ENCODE results near the gene AHR.

The AHR gene

DNA sequence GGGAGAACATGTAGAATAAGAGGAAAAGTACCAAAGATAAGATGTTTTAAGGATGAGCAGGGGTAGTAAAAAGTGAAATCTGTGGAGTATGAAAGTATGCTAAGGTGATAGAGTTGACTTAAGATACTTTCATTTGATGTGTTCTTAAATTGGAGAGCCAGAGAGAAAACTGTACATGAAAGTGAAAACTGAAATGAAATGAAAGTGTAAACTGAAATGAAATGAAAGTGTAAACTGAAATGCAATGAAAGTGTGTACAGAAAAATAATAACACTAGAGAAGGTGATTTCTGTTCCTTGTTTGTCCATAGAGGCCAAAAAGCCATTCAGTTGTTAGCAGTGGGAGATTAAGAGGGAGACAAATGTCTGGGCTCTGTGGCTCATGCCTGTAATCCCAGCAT, 17.5 kb downstream of the AHR start:
- Histone ChIP-seq H3K27me3 (ENCODE audit: insufficient read depth, low read length) (no peaks in the 10 kb centered on the region), H3K36me3 (ENCODE audit: insufficient read depth, low read length) (no peaks in the 10 kb centered on the region), H3K9me3 (ENCODE audit: low read length) (no peaks in the 10 kb centered on the region), H3F3A (ENCODE audit: insufficient read depth, low read length) (no peaks in the 10 kb centered on the region), H3K4me3 (ENCODE audit: low read depth, low read length, poor library complexity, severe bottlenecking) (no peak overlapping the region), H3K4me1 (ENCODE audit: insufficient read depth, low read length, severe bottlenecking) (no peaks in the 10 kb centered on the region), H3K79me2 (ENCODE audit: insufficient read depth, low read length) (no peaks in the 10 kb centered on the region), H3K9ac (ENCODE audit: low read length) (no peak overlapping the region), H3K27ac (ENCODE audit: low read depth, low read length, poor library complexity, severe bottlenecking) (no peak overlapping the region), H3K4me2 (ENCODE audit: low read length) (no peak overlapping the region), H4K20me1 (ENCODE audit: insufficient read depth, low read length) (no peaks in the 10 kb centered on the region), H3K9me2 (ENCODE audit: low read depth, low read length) (no peaks in the 10 kb centered on the region), H2AFZ (ENCODE audit: low read length) (no peak overlapping the region)
- TF ChIP-seq, protein P1, sequence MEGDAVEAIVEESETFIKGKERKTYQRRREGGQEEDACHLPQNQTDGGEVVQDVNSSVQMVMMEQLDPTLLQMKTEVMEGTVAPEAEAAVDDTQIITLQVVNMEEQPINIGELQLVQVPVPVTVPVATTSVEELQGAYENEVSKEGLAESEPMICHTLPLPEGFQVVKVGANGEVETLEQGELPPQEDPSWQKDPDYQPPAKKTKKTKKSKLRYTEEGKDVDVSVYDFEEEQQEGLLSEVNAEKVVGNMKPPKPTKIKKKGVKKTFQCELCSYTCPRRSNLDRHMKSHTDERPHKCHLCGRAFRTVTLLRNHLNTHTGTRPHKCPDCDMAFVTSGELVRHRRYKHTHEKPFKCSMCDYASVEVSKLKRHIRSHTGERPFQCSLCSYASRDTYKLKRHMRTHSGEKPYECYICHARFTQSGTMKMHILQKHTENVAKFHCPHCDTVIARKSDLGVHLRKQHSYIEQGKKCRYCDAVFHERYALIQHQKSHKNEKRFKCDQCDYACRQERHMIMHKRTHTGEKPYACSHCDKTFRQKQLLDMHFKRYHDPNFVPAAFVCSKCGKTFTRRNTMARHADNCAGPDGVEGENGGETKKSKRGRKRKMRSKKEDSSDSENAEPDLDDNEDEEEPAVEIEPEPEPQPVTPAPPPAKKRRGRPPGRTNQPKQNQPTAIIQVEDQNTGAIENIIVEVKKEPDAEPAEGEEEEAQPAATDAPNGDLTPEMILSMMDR (IDR thresholded peaks at IDR 0.05; ENCODE audit: low read length) = no peak
- TF ChIP-seq EZH2 (IDR thresholded peaks at IDR 0.05; ENCODE audit: borderline replicate concordance, low read length) = no peak

DNA sequence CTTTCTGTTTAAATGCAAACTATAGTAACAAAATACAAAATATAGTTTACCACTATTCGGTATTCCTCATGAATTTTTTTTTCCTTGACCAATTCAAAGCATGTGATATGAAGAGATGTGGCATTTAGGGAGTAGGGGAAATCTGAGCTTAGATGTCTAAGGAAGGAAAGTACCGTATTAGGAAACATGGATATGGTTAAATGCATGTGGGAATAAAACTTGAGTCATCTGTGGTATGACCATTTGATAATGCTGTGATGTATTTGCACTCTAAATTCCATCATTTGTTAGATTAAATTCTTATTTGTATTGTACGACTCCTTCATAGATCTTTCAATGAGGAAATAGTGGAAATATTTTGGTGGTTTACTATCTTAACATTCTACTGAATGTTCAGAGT, 19.7 kb downstream of the AHR start:
- Histone ChIP-seq H3K9me3 (ENCODE audit: low read length) (no peaks in the 10 kb centered on the region), H3K4me3 (ENCODE audit: low read depth, low read length, poor library complexity, severe bottlenecking) (no peak overlapping the region), H3F3A (ENCODE audit: insufficient read depth, low read length) (no peaks in the 10 kb centered on the region), H3K4me2 (ENCODE audit: low read length) (no peak overlapping the region), H2AFZ (ENCODE audit: low read length) (no peak overlapping the region), H3K27ac (ENCODE audit: low read depth, low read length, poor library complexity, severe bottlenecking) (no peak overlapping the region), H3K27me3 (ENCODE audit: insufficient read depth, low read length) (no peaks in the 10 kb centered on the region), H3K4me1 (ENCODE audit: insufficient read depth, low read length, severe bottlenecking) (no peaks in the 10 kb centered on the region), H4K20me1 (ENCODE audit: insufficient read depth, low read length) (no peaks in the 10 kb centered on the region), H3K79me2 (ENCODE audit: insufficient read depth, low read length) (no peaks in the 10 kb centered on the region), H3K9me2 (ENCODE audit: low read depth, low read length) (no peaks in the 10 kb centered on the region), H3K36me3 (ENCODE audit: insufficient read depth, low read length) (no peaks in the 10 kb centered on the region), H3K9ac (ENCODE audit: low read length) (no peak overlapping the region)
- TF ChIP-seq, protein P1 (IDR thresholded peaks at IDR 0.05; ENCODE audit: low read length) = no peak
- TF ChIP-seq EZH2 (IDR thresholded peaks at IDR 0.05; ENCODE audit: borderline replicate concordance, low read length) = no peak

GRCh38 chr7:17319164-17320101, 21.0 kb downstream of the AHR start:
- Histone ChIP-seq H3K9me2 (ENCODE audit: low read depth, low read length) (no peaks in the 10 kb centered on the region), H3K4me2 (ENCODE audit: low read length) (no peak overlapping the region)

More at GRCh38 chr7:17319164-17320101, 21.0 kb downstream of the AHR start:
- no peaks in the 10 kb centered on the region for H3K9me3 ChIP-seq (ENCODE audit: low read length)
- no peak overlapping the region for H2AFZ ChIP-seq (ENCODE audit: low read length)
- no peak overlapping the region for H3K9ac ChIP-seq (ENCODE audit: low read length)
- no peaks in the 10 kb centered on the region for H3F3A ChIP-seq (ENCODE audit: insufficient read depth, low read length)
- H3K36me3 ChIP-seq (ENCODE audit: insufficient read depth, low read length) = no peaks in the 10 kb centered on the region
- H3K4me1 ChIP-seq (ENCODE audit: insufficient read depth, low read length, severe bottlenecking) = no peaks in the 10 kb centered on the region
- H3K27ac ChIP-seq (ENCODE audit: low read depth, low read length, poor library complexity, severe bottlenecking) = no peak overlapping the region
- TF ChIP-seq, protein P1 (IDR thresholded peaks at IDR 0.05; ENCODE audit: low read length) = no peak
- TF ChIP-seq EZH2 (IDR thresholded peaks at IDR 0.05; ENCODE audit: borderline replicate concordance, low read length) = no peak
- H3K79me2 ChIP-seq (ENCODE audit: insufficient read depth, low read length) = no peaks in the 10 kb centered on the region
- H3K4me3 ChIP-seq (ENCODE audit: low read depth, low read length, poor library complexity, severe bottlenecking) = no peak overlapping the region
- no peaks in the 10 kb centered on the region for H4K20me1 ChIP-seq (ENCODE audit: insufficient read depth, low read length)
- H3K27me3 ChIP-seq (ENCODE audit: insufficient read depth, low read length) = no peaks in the 10 kb centered on the region

Measured in OCI-LY1 (cell line).